Measurements from ENCODE around the gene CLIP1. TPM values are rescaled to one million over a fixed set of nuclear protein-coding genes. Genes with fewer than 3 reads are reported as not detected.

CLIP1 gene
- total RNA-seq (2021; fragmentation: NEBNext Ultra II Directional; extraction: Animal tissue kit (Norgen Biotek cat#: 25700)) (26.6 and 27.6 TPM in 2 replicates), polyA plus RNA-seq (2011; rRNA removed) (13.5 and 19.0 TPM in 2 replicates), polyA minus RNA-seq (2011; rRNA and poly(A)+ RNA removed) (37.4 and 51.1 TPM in 2 replicates)
- polyA plus RNA-seq (2011; cell fraction: cytosol; rRNA removed), result 15.2 TPM
- 46.3 TPM for polyA plus RNA-seq (2011; cell fraction: nucleus; rRNA removed)
- polyA plus RNA-seq (2012, experiment 1 of 2), result 14.4 to 23.7 TPM (median 15.8 TPM) in 4 replicates
- 0.68 TPM for polyA plus RNA-seq (2012, experiment 2 of 2)
- 20.9 TPM for polyA plus RNA-seq (2013, experiment 1 of 2)
- polyA plus RNA-seq (2013, experiment 2 of 2), result 21.3 TPM
- 18.9 TPM for polyA minus RNA-seq (2011; cell fraction: cytosol; rRNA and poly(A)+ RNA removed)
- polyA minus RNA-seq (2011; cell fraction: nucleus; rRNA and poly(A)+ RNA removed), result 39.8 TPM
- long read RNA-seq, experiment 1, partial matches to known transcripts, result 1 of 8 reads
- long read RNA-seq, experiment 1, other reads (novel, unspliced or antisense), result 4 of 8 reads
- long read RNA-seq, experiment 2, partial matches to known transcripts, result 4 of 5 reads
- long read RNA-seq, experiment 2, other reads (novel, unspliced or antisense), result 1 of 5 reads

- Histone ChIP-seq H3K56ac (replicated peaks; ENCODE audit: insufficient read length, low read depth, low read length) (no peak within 1 kb of the TSS), H3K27me3 (replicated peaks in 1 of 4; ENCODE audit: control insufficient read depth in 3 of 4, extremely low read depth in 1 of 4, insufficient read depth in 3 of 4, low read length in 3 of 4) (no peaks in the 10 kb centered on the region), H3K4me3 (ENCODE audit: extremely low read depth in 1 of 4, insufficient read depth in 2 of 4, low read depth in 3 of 4, low read length in 4 of 4) (peak within 1 kb of the TSS; percentile 67 to 81 (median 72)), H2BK5ac (ENCODE audit: low read depth, low read length) (no peak within 1 kb of the TSS), H4K8ac (ENCODE audit: extremely low read depth, insufficient read depth, low read length) (peak within 1 kb of the TSS; percentile 96; the same call in 1 of the 2 replicates), H2BK120ac (replicated peaks; ENCODE audit: low read depth, low read length) (peak within 1 kb of the TSS; percentile 33), H3K79me2 (ENCODE audit: control insufficient read depth in 1 of 2, insufficient read depth in 2 of 2, low read length in 2 of 2) (peaks cover 0 to 4% of the 10 kb centered on the region in 2 experiments; a peak in 1 of 4 replicates), H3K14ac (ENCODE audit: insufficient read length) (no peak within 1 kb of the TSS), H3K4me2 (ENCODE audit: insufficient read depth in 1 of 2, low read depth in 2 of 2, low read length in 2 of 2) (peak within 1 kb of the TSS; percentile 89 to 96), H3K9ac (replicated peaks in 1 of 4; ENCODE audit: extremely low read depth in 1 of 4, low read depth in 3 of 4, low read length in 3 of 4) (peak within 1 kb of the TSS; percentile 63 to 90 (median 84)), H3K4ac (replicated peaks; ENCODE audit: insufficient read length, low read depth, low read length) (no peak within 1 kb of the TSS), H3K23me2 (ENCODE audit: low read depth, low read length) (peaks cover 9% of the 10 kb centered on the region), H3K9me3 (ENCODE audit: insufficient read depth in 2 of 2, low read depth in 1 of 2, low read length in 1 of 2) (no peaks in the 10 kb centered on the region), H4K20me1 (replicated peaks in 1 of 2; ENCODE audit: control insufficient read depth in 1 of 2, insufficient read depth in 2 of 2, low read length in 2 of 2) (no peaks in the 10 kb centered on the region), H2BK20ac (ENCODE audit: low read length) (no peak within 1 kb of the TSS), H3K36me3 (ENCODE audit: control insufficient read depth in 2 of 4, insufficient read depth in 4 of 4, low read length in 3 of 4) (no peaks in the 10 kb centered on the region), H3K4me1 (replicated peaks in 1 of 4; ENCODE audit: control insufficient read depth in 3 of 4, insufficient read depth in 4 of 4, low read length in 3 of 4) (peaks cover 0 to 10% (median 4%) of the 10 kb centered on the region in 4 experiments; a peak in 3 of 7 replicates), H4K91ac (replicated peaks; ENCODE audit: insufficient read length, low read length) (peak within 1 kb of the TSS; percentile 83), H4K5ac (ENCODE audit: insufficient read length, low read depth, low read length) (peak within 1 kb of the TSS; percentile 34), H3K18ac (ENCODE audit: extremely low read depth, low read length) (peak within 1 kb of the TSS; percentile 91), H2BK15ac (ENCODE audit: low read length) (0 out of 2 replicates have a peak within 1 kb of the TSS, but pooled peaks have one; percentile 18), H3K79me1 (ENCODE audit: low read depth, low read length) (no peaks in the 10 kb centered on the region), H2AK5ac (ENCODE audit: low read depth, low read length) (no peak within 1 kb of the TSS; the same call in 1 of the 2 replicates), H2BK12ac (ENCODE audit: low read depth, low read length) (no peak within 1 kb of the TSS), H2AFZ (ENCODE audit: low read length) (peak within 1 kb of the TSS; percentile 83), H3K27ac (ENCODE audit: low read depth, low read length) (peak within 1 kb of the TSS; percentile 41; the same call in 1 of the 2 replicates), H3K23ac (ENCODE audit: insufficient read length) (no peak within 1 kb of the TSS)
- whole genome bisulfite sequencing, 2 experiments (ENCODE audit: extremely low coverage in 1 of 2, insufficient coverage in 1 of 2, insufficient read length in 1 of 2, insufficient replicate concordance in 2 of 2, low coverage in 1 of 2, low lambda C conversion rate in 2 of 2, missing lambda C conversion rate in 1 of 2), result 1% methylated on average over 27 of the region's 118 CpGs; no CpG with 5 or more reads in 1 of the 2 experiments
- DNase-seq (ENCODE audit: low read depth in 1 of 2, low spot score in 2 of 2) (peak in 1 of 2 experiments; percentile 81), FAIRE-seq (no peak)
- CTCF ChIA-PET (ENCODE audit: partially characterized antibody), result interaction anchor here (1.1 to 4.0 kb wide), 2 partner anchors 16 to 22 kb away, joined by 3 to 22 read pairs; no protein-coding TSS in a partner anchor
- POLR2A ChIA-PET (ENCODE audit: partially characterized antibody), result interaction anchor here (0.7 to 2.9 kb wide), 7 partner anchors 10 to 88 kb away, joined by 3 to 8 read pairs (median 4); no protein-coding TSS in a partner anchor
- TF ChIP-seq TCF12 (IDR thresholded peaks at IDR 0.05; ENCODE audit: low read depth, low read length) (no peak), CHD1 (IDR thresholded peaks at IDR 0.05; ENCODE audit: low read depth, low read length) (no peak), TAF1 (IDR thresholded peaks at IDR 0.05; ENCODE audit: low read depth, low read length) (no peak; the same call in 1 of the 2 replicates), CHD2 (IDR thresholded peaks at IDR 0.05; ENCODE audit: low read length) (no peak), CEBPB (IDR thresholded peaks at IDR 0.05; ENCODE audit: low read depth, low read length) (no peak), BACH1 (IDR thresholded peaks at IDR 0.05; ENCODE audit: low read length) (no peak), SIN3A (conservative IDR thresholded peaks at IDR 0.05 in 1 of 2, IDR thresholded peaks at IDR 0.05 in 1 of 2; ENCODE audit: low read depth in 1 of 2, low read length in 2 of 2) (peak in 1 of 2 experiments; percentile 76; a peak in 2 of 4 replicates), RFX5 (IDR thresholded peaks at IDR 0.05; ENCODE audit: borderline replicate concordance, low read depth, low read length) (no peak), EGR1 (IDR thresholded peaks at IDR 0.05; ENCODE audit: borderline replicate concordance, low read depth, low read length) (no peak; the same call in 1 of the 2 replicates)
Observed at GRCh38 chr12:122421821-122422729, at the start of gene CLIP1. Gene CLIP1, minus strand, starts transcription at chr12:122422669. Its CDS starts 42,217 bp downstream, at chr12:122380452.

Measured in H1 (cell line).